NCI-H1417 treated with DMSO at 0.1 percent for 48 hours (cell line): ENCODE data around the gene NTSR1.
A peak's percentile ranks its signal among the peaks of the same experiment; 100 is the strongest.

Experiments
- DNase-seq: peaks from one replicate; lab custom pipeline; 2025; lab: John Stamatoyannopoulos, UW

Gene NTSR1

GRCh38 chr20:62708591-62709536 is at the start of gene NTSR1:
NTSR1 (plus strand) TSS chr20:62708836; CDS start chr20:62709208, 372 bp downstream.
- DNase-seq = no peak

- no peak for DNase-seq
These were observed 49.0 kb upstream of the NTSR1 start for GRCh38 chr20:62659488-62660239.

GRCh38 chr20:62660240-62660615 is 48.4 kb upstream of the NTSR1 start:
- no peak for DNase-seq

GRCh38 chr20:62660768-62661167 is 47.9 kb upstream of the NTSR1 start:
- DNase-seq = no peak

GRCh38 chr20:62661647-62662046 is 47.0 kb upstream of the NTSR1 start:
- DNase-seq = no peak

GRCh38 chr20:62662422-62662821 is 46.2 kb upstream of the NTSR1 start:
- DNase-seq = no peak

GRCh38 chr20:62663145-62664018 is 45.3 kb upstream of the NTSR1 start:
- no peak for DNase-seq

GRCh38 chr20:62664019-62664971 is 44.3 kb upstream of the NTSR1 start:
- DNase-seq = no peak

GRCh38 chr20:62665153-62665754 is 43.4 kb upstream of the NTSR1 start:
- DNase-seq = no peak

GRCh38 chr20:62665826-62666735 is 42.6 kb upstream of the NTSR1 start:
- DNase-seq = no peak

GRCh38 chr20:62666736-62667529 is 41.7 kb upstream of the NTSR1 start:
- no peak for DNase-seq

- DNase-seq = no peak
These were observed 40.9 kb upstream of the NTSR1 start for GRCh38 chr20:62667530-62668440.

GRCh38 chr20:62668441-62669027 is 40.1 kb upstream of the NTSR1 start:
- DNase-seq = peak; percentile 10

- no peak for DNase-seq
These were observed 39.4 kb upstream of the NTSR1 start for GRCh38 chr20:62669249-62669648.

- no peak for DNase-seq
These were observed 38.5 kb upstream of the NTSR1 start for GRCh38 chr20:62670156-62670555.

- DNase-seq = no peak
These were observed 37.6 kb upstream of the NTSR1 start for GRCh38 chr20:62670998-62671397.

- no peak for DNase-seq
These were observed 36.9 kb upstream of the NTSR1 start for GRCh38 chr20:62671765-62672164.
